ENCODE results near the gene SMTNL2.

GRCh38 chr17:4593021-4593421, 8.7 kb downstream of the SMTNL2 start:
- TF ChIP-seq SMAD1 (IDR thresholded peaks at IDR 0.05; ENCODE audit: low read depth, low read length, partially characterized antibody): no peak
- no peak for TF ChIP-seq ARID4B (CRISPR knock-in tag; IDR thresholded peaks at IDR 0.05)
